Nasal cavity respiratory epithelium epithelial cell of viscerocranial mucosa (primary cell): Measurements from ENCODE around the gene GABRB1. TPM values are rescaled to one million over a fixed set of nuclear protein-coding genes. Genes with fewer than 3 reads are reported as not detected.

Experiments used
- total RNA-seq: library from RNA; depleted of rRNA; stranded (reverse); fragments of >200 nt; gene quantifications from 2 replicates; pipeline ENCODE4 v1.2.3, GENCODE V29; 2014

The GABRB1 gene
- not detected in 2 replicates for total RNA-seq

DNA sequence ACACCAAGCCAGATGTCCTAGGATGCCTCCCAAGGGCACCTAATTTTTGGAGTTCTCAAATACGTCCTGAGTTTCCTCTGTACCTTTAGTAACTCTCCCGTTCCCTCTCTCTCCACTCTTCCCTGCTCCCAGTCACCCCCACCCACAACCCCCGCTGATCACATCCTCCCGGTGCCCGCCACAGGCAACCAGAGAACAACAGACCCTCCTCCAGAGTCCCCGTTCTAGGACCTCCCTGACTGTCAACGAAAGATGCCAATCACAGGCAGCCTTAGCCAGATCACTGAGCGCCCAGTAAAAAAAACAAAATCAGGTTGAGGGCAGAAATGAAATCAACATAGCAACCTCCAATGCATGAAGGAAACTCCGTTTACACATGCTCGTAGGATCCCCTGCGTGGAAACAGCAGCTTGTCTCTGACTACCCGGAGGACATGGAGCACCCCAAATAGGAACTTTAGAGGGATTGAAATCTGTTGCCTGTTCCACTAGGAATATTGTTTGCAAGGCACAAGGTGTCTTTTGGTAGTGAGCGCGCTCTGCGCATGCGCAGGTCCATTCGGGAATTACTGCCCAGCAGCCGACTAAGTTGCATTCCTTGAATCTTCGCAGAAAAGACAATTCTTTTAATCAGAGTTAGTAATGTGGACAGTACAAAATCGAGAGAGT is at the start of gene GABRB1:
TSS of gene GABRB1 (plus strand) at position 557 of the 668 bp plus-strand sequence.

DNA sequence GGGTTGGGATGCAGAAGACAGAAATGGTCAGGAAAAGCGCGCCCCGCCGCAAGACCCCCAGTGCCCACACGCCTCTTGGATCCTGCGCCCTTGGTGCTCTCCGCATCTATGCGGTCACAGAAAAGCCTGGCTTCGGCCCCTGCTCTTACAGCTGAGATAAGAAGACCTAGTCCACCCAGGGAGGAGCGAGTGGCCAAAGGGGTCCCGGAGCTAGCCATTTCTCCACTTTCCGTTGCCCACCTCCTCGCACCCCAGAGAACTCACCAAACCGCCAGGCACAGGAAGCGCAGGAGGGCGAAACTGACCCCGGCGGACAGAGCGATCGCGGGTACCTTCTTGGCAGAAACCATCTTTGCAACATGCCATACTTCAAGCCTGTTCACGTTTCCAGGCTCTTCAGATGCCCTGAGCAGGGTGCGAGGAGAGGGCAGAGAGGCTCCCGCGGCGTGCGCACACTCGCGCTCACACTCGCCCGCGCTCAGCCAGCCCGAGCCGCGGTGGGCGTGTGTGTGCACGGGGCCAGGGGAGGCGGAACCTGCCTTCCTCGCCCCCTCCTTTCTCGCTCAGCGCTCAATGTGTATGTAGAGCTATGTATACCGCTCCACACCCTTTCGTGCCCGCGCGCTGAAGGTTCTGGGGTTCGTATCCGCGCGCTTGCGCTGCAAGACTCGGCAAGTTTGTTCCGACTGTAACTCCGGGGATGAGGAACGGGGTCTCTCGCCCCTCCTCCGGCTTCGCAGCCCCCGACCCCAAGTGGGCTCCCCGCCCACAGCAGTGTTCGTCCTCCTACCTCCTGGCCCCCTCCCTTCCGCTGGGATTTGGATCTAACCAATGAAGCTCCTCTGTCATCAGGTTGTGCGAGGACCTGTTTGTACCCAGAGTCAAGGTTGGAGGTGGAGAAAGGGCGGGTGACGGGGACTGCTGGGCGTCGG is 38.0 kb upstream of the GABRB1 start, which contains the start of gene GABRA4:
TSS of gene GABRA4 (minus strand) at position 507 of the 932 bp plus-strand sequence. CDS start at position 350, 157 bp downstream.

DNA sequence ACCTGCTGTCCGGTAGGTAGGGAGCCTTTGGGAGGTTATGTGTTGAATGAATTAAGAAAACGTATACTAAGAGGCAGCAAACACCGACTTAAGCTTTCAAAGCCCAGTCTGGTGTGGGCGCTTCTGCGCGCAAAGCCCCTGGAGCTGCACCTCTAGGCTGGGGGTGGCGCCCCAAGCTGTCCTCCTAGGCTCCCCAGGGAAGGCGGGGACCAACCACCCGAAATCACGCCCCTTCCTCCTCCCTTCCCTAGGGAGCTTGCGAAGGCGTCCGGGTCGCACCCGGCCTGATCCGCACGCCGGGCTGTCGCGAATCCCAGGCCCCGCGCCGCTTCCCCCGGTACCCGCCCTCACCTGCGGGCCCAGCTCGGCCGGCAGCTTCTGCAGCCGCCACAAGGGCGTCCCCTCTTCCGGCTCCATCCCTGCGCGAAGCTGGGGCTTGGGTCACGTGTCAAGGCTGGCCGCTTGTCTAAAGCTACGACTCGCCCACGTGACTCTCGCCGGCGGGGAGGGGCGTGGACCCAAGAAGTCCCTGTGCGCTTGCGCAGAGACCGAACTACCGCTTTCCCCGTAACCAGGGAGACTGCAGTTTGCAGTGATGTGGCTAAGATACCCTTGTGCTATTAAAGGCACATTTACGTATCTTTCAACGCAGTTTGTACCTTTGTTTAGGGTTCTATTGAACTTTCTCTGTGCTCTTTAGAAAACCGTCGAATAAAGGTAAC is 432.0 kb downstream of the GABRB1 start, which contains the start of gene COMMD8:
TSS of gene COMMD8 (minus strand) at position 468 of the 722 bp plus-strand sequence. CDS start at position 417, 51 bp downstream.

Other genes with a start within 250 kb of the GABRB1 start
- gene COX7B2, start 122.3 kb upstream of the GABRB1 start, total RNA-seq, result not detected in 2 replicates
- gene GABRA4, start 38.0 kb upstream of the GABRB1 start, total RNA-seq, result not detected in 2 replicates